ENCODE results near the gene SALL4. TPM values are rescaled to one million over a fixed set of nuclear protein-coding genes. Genes with fewer than 3 reads are reported as not detected.

The SALL4 gene
- total and polyA plus RNA-seq, 9 of the 15 experiments (the other 6 are each of a cell fraction or from before 2014, with no cell fraction given), result 0.03 to 0.07 TPM; not detected in 7

- TF ChIP-seq ZFP36 (IDR thresholded peaks at IDR 0.05; ENCODE audit: low read depth, low read length, partially characterized antibody), result no peak
Measured at GRCh38 chr20:51828762-51829161, 26.4 kb upstream of the SALL4 start (continued).

DNA sequence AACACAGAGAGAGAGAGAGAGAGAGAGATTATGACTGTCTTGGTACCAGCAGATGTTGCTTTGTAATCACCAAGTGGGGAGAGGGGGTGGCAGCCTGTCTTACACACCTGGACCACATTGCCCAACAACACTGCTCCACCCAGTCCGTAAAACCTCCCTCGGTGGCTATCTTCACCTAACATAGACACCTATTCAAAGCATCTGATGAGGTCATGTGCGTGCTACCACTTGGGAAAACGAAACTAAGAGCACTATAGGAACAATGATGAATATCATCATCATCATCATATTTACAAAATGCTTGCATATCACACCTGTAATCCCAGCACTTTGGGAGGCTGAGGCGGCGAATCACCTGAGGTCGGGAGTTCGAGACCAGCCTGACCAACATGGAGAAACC lies 24.1 kb upstream of the SALL4 start:
- no peak for FAIRE-seq
- Histone ChIP-seq H3K4me1 (replicated peaks in 1 of 2; ENCODE audit: control insufficient read depth in 2 of 2, insufficient read depth in 2 of 2, low read length in 2 of 2) (no peaks in the 10 kb centered on the region; a peak in 1 of 5 replicates), H3K4me3 (no peak overlapping the region), H3K9me1 (ENCODE audit: control insufficient read depth, insufficient read depth, low read length) (no peaks in the 10 kb centered on the region), H3K27me3 (ENCODE audit: control insufficient read depth in 2 of 2, insufficient read depth in 2 of 2, low read length in 2 of 2) (peaks cover 6 to 26% of the 10 kb centered on the region in 2 experiments), H3K36me3 (ENCODE audit: control insufficient read depth, insufficient read depth, low read length) (no peaks in the 10 kb centered on the region), H3K9me3 (replicated peaks; ENCODE audit: control insufficient read depth, insufficient read depth, low read depth, low read length) (no peaks in the 10 kb centered on the region), H3K79me2 (ENCODE audit: control insufficient read depth, insufficient read depth, low read length) (no peaks in the 10 kb centered on the region), H2AFZ (ENCODE audit: low read depth, low read length) (no peak overlapping the region), H3K9ac (ENCODE audit: insufficient read depth in 1 of 2, low read depth in 2 of 2, low read length in 2 of 2) (no peak overlapping the region), H3K4me2 (ENCODE audit: insufficient read depth, low read length) (no peak overlapping the region), H3K27ac (ENCODE audit: extremely low read depth, low read depth, low read length) (no peak overlapping the region), H4K20me1 (replicated peaks; ENCODE audit: control insufficient read depth, insufficient read depth, low read length) (no peaks in the 10 kb centered on the region)
- in situ Hi-C loops (cut with MboI), result no loop called here
- intact Hi-C loops (cut with micrococcal nuclease), result no loop called here
- 0% methylated on average over 8 of the region's 8 CpGs for WGBS (ENCODE audit: insufficient coverage, low coverage, missing lambda C conversion rate)
- BruUV-seq (replicated peaks), result no TSS peak
- no peak for ATAC-seq
- ChIA-PET POLR2A (no interaction called here), CTCF (ENCODE audit: low intra/inter-chr PET ratio) (no interaction called here)
- no peak for DNase-seq (ENCODE audit: extremely low read depth in 1 of 4, low spot score in 3 of 4)
- TF ChIP-seq, protein P1, sequence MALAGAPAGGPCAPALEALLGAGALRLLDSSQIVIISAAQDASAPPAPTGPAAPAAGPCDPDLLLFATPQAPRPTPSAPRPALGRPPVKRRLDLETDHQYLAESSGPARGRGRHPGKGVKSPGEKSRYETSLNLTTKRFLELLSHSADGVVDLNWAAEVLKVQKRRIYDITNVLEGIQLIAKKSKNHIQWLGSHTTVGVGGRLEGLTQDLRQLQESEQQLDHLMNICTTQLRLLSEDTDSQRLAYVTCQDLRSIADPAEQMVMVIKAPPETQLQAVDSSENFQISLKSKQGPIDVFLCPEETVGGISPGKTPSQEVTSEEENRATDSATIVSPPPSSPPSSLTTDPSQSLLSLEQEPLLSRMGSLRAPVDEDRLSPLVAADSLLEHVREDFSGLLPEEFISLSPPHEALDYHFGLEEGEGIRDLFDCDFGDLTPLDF (CRISPR knock-in tag; IDR thresholded peaks at IDR 0.05), result no peak
- TF ChIP-seq CSDE1 (IDR thresholded peaks at IDR 0.05), result no peak
- TF ChIP-seq NEUROD1 (IDR thresholded peaks at IDR 0.05; ENCODE audit: borderline replicate concordance, low read depth, low read length, partially characterized antibody), result no peak
- TF ChIP-seq TRIM24 (IDR thresholded peaks at IDR 0.05), result no peak
- no peak for TF ChIP-seq ZNF707 (CRISPR knock-in tag; conservative IDR thresholded peaks at IDR 0.05)
- no peak for TF ChIP-seq GTF2A2 (tag; IDR thresholded peaks at IDR 0.05)
- TF ChIP-seq CBX8 (IDR thresholded peaks at IDR 0.05; ENCODE audit: borderline replicate concordance, extremely low read depth, low read depth, low read length, poor library complexity, severe bottlenecking), result no peak
- no peak for TF ChIP-seq SNAPC5 (CRISPR knock-in tag; IDR thresholded peaks at IDR 0.05)
- TF ChIP-seq, protein P2, sequence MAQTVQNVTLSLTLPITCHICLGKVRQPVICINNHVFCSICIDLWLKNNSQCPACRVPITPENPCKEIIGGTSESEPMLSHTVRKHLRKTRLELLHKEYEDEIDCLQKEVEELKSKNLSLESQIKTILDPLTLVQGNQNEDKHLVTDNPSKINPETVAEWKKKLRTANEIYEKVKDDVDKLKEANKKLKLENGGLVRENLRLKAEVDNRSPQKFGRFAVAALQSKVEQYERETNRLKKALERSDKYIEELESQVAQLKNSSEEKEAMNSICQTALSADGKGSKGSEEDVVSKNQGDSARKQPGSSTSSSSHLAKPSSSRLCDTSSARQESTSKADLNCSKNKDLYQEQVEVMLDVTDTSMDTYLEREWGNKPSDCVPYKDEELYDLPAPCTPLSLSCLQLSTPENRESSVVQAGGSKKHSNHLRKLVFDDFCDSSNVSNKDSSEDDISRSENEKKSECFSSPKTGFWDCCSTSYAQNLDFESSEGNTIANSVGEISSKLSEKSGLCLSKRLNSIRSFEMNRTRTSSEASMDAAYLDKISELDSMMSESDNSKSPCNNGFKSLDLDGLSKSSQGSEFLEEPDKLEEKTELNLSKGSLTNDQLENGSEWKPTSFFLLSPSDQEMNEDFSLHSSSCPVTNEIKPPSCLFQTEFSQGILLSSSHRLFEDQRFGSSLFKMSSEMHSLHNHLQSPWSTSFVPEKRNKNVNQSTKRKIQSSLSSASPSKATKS (CRISPR knock-in tag; IDR thresholded peaks at IDR 0.05), result no peak
- TF ChIP-seq PHF21A (IDR thresholded peaks at IDR 0.05; ENCODE audit: borderline replicate concordance, low read depth), result no peak
- TF ChIP-seq HNRNPH1 (optimal IDR thresholded peaks at IDR 0.05; ENCODE audit: low read depth, low read length), result no peak
- TF ChIP-seq JUN (IDR thresholded peaks at IDR 0.05; ENCODE audit: borderline replicate concordance, low read depth, low read length), result no peak
- TF ChIP-seq JUN (CRISPR knock-in tag; IDR thresholded peaks at IDR 0.05; ENCODE audit: borderline replicate concordance), result no peak
- TF ChIP-seq FIP1L1 (IDR thresholded peaks at IDR 0.05; ENCODE audit: low read depth, low read length, poor library complexity, severe bottlenecking), result no peak
- TF ChIP-seq RBM22 (IDR thresholded peaks at IDR 0.05; ENCODE audit: low read depth, low read length, poor library complexity, severe bottlenecking), result no peak
- no peak for TF ChIP-seq CEBPB (tag; IDR thresholded peaks at IDR 0.05)

All from K562 (cell line).